Measurements from ENCODE around the gene MLKL.

The MLKL gene

GRCh38 chr16:74700438-74701225 lies at the start of gene MLKL:
MLKL (minus strand) TSS chr16:74700862; CDS start chr16:74695757, 5,105 bp downstream.
- no peak for DNase-seq

GRCh38 chr16:74749291-74750055 lies 48.8 kb upstream of the MLKL start:
- no peak for DNase-seq

GRCh38 chr16:74748616-74749026 lies 48.0 kb upstream of the MLKL start:
- DNase-seq: peak; percentile 83

GRCh38 chr16:74747716-74748615 lies 47.3 kb upstream of the MLKL start:
- DNase-seq: peak; percentile 67

- no peak for DNase-seq
These were observed 45.3 kb upstream of the MLKL start for GRCh38 chr16:74745926-74746325.

GRCh38 chr16:74745109-74745615 lies 44.5 kb upstream of the MLKL start:
- no peak for DNase-seq

GRCh38 chr16:74744566-74744965 lies 43.9 kb upstream of the MLKL start:
- no peak for DNase-seq

GRCh38 chr16:74743668-74744299 lies 43.1 kb upstream of the MLKL start:
- DNase-seq: no peak

- no peak for DNase-seq
These were observed 42.5 kb upstream of the MLKL start for GRCh38 chr16:74743045-74743667.

GRCh38 chr16:74742051-74742481 lies 41.4 kb upstream of the MLKL start:
- no peak for DNase-seq

- peak; percentile 82 for DNase-seq
These were observed 40.2 kb upstream of the MLKL start for GRCh38 chr16:74740795-74741304.

- DNase-seq: no peak
These were observed 38.6 kb upstream of the MLKL start for GRCh38 chr16:74739275-74739674.

- no peak for DNase-seq
These were observed 38.2 kb upstream of the MLKL start for GRCh38 chr16:74738816-74739215.

- DNase-seq: no peak
These were observed 37.5 kb upstream of the MLKL start for GRCh38 chr16:74738113-74738541.

- no peak for DNase-seq
These were observed 36.9 kb upstream of the MLKL start for GRCh38 chr16:74737521-74737920.

- DNase-seq: no peak
These were observed 36.0 kb upstream of the MLKL start for GRCh38 chr16:74736531-74737157.

GRCh38 chr16:74735554-74735953 lies 34.9 kb upstream of the MLKL start:
- no peak for DNase-seq

GRCh38 chr16:74735162-74735452 lies 34.4 kb upstream of the MLKL start:
- no peak for DNase-seq

GRCh38 chr16:74734361-74735161 lies 33.9 kb upstream of the MLKL start:
- no peak for DNase-seq

- DNase-seq: no peak
These were observed 32.2 kb upstream of the MLKL start for GRCh38 chr16:74732707-74733350.

All from midbrain (tissue), 1 donor.